Activated naive CD4-positive, alpha-beta T cell treated with anti-CD3 and anti-CD28 coated beads, Interleukin-2, amount 10 ng/mL, durations not matched to agents 5 hours and 36 hours (primary cell): ENCODE data around the gene GTPBP10. TPM values are rescaled to one million over a fixed set of nuclear protein-coding genes. Genes with fewer than 3 reads are reported as not detected.

Source experiments
- total RNA-seq, 2 experiments: library from RNA; stranded (reverse); gene quantifications; one replicate each; pipeline ENCODE4 v1.2.3, GENCODE V29; 2021

GTPBP10 gene, protein sequence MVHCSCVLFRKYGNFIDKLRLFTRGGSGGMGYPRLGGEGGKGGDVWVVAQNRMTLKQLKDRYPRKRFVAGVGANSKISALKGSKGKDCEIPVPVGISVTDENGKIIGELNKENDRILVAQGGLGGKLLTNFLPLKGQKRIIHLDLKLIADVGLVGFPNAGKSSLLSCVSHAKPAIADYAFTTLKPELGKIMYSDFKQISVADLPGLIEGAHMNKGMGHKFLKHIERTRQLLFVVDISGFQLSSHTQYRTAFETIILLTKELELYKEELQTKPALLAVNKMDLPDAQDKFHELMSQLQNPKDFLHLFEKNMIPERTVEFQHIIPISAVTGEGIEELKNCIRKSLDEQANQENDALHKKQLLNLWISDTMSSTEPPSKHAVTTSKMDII
- 10 to 100 TPM; 26.8 to 29.4 TPM for total RNA-seq

DNA sequence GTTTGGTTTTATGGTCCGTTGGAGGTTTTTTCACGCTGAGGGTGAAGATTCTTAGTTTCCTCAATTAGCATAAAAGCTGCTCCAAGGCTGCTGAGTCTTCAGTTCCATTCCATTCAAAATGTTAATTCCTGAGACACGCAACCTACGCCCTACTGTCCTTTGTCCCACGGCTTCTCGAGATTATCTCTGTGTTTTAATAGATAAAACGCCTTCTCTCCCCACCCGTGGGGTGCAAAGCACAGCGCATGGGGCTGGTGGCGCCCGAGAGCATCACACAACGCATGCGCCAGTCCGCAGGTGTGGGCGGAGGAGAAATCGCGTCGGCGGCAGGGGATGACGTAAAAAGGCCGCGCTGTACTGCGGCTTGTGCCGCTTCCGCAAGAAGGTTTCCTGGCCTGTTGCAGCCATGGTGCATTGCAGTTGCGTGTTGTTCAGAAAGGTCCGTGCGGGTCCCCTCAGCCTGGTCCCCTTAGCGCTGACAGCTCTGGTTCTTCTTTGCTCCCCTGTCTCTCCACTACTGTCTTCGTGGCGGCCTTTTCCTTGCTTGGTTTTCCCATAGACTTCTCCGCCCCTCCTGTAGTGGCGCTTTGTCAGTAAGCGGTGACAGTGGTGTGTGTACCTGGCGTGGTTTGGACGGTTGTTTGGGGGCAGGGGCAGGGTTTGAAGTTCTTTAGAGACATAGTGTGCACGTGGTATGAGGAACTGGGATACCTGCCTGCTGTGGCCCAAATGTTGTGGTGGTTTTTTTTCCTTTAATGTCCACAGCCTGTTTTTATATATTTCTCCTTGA is at the start of gene GTPBP10:
Gene GTPBP10, plus strand, starts transcription at position 381 of the 790 bp plus-strand sequence. Its CDS starts 26 bp downstream, at position 407.

DNA sequence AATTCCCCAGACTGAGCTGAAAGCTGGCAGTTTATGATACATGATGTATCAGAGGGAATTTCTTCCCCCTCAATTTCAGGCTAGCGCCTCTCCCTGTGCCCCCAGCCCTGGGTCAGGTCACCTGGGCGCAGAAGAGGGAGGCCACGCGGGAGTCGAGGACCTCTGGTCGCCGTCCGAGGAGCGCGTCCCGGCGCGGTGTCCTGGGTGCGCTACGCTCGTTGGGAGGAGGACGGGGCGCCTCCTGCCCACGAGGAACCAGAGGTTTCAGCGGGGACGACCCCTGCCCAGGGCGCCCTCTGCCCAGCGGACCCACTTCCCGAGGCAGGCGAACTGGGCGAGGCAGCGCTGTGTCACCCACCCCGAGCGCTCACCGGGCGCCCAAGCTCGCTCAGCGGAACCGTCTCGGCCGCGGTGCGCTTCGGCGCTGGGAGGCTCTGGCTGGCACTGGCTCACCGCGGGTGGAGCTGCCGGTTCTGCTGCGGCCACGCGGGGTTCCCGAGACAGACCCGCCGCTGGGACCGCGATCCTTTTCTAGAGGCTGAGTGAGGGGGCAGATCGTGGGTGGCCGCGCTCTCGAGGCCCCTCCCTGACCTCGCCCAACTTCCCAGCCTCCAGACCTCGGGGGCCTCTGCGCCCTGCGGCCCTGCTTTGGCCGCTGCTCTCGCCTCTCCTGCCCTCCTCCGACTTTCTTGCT is 25.6 kb upstream of the GTPBP10 start, which contains the start of gene FAM237B:
Gene FAM237B, minus strand, starts transcription at position 504 of the 694 bp plus-strand sequence. CDS start 1,556 bp downstream, outside the sequence.

DNA sequence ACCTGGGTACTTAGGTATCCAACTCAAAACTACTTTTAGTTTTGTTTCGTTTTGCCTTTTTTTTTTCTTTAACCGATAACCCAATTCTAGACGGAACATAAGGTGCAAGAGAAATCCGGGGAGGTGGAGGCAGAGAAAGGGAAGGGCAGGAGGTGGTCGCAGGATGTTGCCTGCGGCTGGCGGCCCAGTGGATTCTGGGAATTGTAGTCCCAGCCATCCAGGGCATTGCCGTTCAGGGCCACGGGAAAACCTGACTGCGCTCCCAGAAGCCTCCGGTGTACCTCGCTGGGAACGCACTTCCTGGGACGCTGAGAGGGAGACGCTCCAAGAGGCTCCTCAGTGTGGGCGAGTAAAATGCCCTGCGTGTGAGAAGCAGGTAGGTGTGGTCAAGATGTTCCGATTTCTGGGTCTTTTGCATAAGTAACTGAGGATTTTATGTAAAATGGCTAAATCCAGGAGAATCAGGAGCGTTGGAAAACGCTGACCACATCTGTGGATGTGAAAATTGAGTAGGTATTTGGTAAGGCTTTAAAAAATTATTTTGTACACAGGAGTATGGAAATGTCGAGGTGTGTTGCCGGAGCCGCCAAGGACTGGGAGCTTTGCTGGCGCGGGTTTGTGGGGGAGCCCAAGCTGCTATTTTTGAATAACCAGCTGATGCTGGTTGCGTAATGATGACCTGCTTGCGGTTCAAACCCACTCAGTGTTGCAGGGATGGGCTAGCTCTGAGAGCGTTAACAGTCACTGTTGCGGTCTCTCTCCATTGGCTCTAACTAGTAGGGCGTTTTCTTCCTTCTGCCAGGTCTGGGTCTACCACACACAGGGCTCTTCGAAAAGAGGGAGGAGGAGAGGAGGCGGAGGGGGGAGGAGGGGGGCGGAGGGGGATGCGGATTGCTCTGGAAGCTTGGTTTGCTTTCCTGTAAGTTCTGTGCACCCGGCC is 56.9 kb downstream of the GTPBP10 start, which contains the start of gene CLDN12:
Gene CLDN12, plus strand, starts transcription at position 288 of the 940 bp plus-strand sequence. CDS start 9,216 bp downstream, outside the sequence.

Other genes with a start within 250 kb of the GTPBP10 start
- not detected for gene STEAP1, start 192.2 kb upstream of the GTPBP10 start, total RNA-seq
- not detected for gene STEAP2, start 135.0 kb upstream of the GTPBP10 start, total RNA-seq
- gene CFAP69, start 101.5 kb upstream of the GTPBP10 start, total RNA-seq, result not detected
- gene FAM237B, start 25.4 kb upstream of the GTPBP10 start, total RNA-seq, result not detected
- 1 to 10 TPM; 3.7 to 4.6 TPM for gene CLDN12, start 56.7 kb downstream of the GTPBP10 start, total RNA-seq
- gene PTTG1IP2, start 122.9 kb downstream of the GTPBP10 start, total RNA-seq, result not detected
- not detected for gene CDK14, start 249.6 kb downstream of the GTPBP10 start, total RNA-seq